ENCODE data around the gene WIPI1. TPM values are rescaled to one million over a fixed set of nuclear protein-coding genes. Genes with fewer than 3 reads are reported as not detected.

The WIPI1 gene
- polyA plus RNA-seq, 3 donors from 2014 or later = 21.1 to 43.4 (median 30.0) TPM

DNA sequence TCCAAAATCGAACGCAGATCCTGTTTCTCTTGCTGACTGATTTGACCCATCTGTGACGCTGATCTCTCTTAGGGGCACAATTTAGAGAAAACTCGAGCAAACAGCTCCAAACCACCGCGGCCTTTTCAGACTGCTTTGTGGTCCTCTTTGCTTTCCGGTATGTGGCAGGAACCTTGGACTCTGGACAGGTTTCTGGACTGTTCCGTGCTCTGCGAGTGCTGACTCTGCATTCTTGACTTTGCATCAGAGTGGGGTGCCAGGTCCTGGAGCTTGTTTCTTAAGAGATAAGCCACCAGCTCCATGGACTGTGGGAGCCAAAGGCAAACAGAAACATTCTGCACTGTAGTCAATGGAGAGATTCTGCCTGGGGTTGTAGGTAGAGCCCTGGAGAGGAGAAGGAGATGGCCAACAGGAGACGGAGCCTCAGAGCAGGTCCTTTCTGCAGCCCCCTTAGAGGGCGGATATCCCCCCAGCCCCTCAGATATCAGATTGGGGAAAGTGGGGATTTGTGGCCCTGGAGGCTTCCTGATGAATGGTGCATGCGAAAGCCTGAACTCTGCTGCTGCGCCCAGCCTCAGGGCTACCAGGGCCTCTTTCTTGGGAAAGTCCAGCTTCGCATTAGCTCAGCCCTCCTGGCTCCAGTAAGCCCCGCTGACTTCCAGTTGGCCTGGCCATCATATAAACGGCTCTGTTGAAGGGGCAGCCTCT lies 65.6 kb downstream of the WIPI1 start:
- Mint-ChIP-seq H3K27me3 (ENCODE audit: low read depth in 3 of 3) (peaks cover 0 to 4% (median 0%) of the 10 kb centered on the region in 3 donors), H3K4me1 (peaks cover 9 to 10% of the 10 kb centered on the region in 2 donors), H3K4me3 (no peak overlapping the region), H3K36me3 (peaks cover 19 to 26% (median 21%) of the 10 kb centered on the region in 3 donors), H3K27ac (no peak overlapping the region), H3K9me3 (peaks cover 0 to 6% (median 2%) of the 10 kb centered on the region in 6 donors)
- no peak for DNase-seq

DNA sequence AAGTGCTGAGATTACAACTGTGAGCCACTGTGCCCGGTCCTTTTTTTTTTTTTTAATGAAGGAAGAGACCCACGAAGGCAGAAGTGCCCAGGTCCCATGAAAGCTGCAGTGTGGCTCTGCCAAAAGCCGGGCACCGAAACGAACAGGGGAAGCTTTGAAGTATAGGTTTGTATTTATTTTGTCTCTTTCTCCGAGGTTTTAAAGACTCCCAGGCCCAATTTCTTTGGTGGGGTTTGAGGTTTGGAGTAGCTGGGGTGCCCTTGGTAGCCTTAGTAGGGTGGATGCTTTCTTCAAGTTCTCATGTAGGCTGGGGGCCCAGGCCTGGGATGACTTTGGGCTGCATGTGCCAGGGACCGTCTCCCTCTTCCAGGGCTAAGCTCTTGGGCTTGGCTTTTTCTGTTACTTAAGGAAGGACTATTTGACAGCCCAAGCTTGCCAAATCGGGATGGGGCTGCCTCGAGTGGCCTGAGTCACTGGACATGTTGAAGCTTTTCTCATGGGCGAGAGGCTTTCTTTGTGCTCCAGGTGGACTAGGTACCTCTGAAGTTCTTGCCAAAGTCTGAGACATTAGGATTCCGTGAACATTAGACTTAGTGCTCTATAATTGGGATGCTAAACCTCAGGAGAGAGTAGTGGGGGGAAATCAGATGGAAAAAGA lies 66.3 kb downstream of the WIPI1 start:
- peaks cover 0 to 4% (median 0%) of the 10 kb centered on the region in 3 donors for H3K27me3 Mint-ChIP-seq (ENCODE audit: low read depth in 3 of 3)
- peaks cover 0 to 6% (median 2%) of the 10 kb centered on the region in 6 donors for H3K9me3 Mint-ChIP-seq
- H3K27ac Mint-ChIP-seq = no peak overlapping the region
- no peak for DNase-seq
- peaks cover 16 to 22% (median 16%) of the 10 kb centered on the region in 3 donors for H3K36me3 Mint-ChIP-seq
- H3K4me1 Mint-ChIP-seq = peaks cover 7 to 8% of the 10 kb centered on the region in 2 donors
- H3K4me3 Mint-ChIP-seq = no peak overlapping the region

DNA sequence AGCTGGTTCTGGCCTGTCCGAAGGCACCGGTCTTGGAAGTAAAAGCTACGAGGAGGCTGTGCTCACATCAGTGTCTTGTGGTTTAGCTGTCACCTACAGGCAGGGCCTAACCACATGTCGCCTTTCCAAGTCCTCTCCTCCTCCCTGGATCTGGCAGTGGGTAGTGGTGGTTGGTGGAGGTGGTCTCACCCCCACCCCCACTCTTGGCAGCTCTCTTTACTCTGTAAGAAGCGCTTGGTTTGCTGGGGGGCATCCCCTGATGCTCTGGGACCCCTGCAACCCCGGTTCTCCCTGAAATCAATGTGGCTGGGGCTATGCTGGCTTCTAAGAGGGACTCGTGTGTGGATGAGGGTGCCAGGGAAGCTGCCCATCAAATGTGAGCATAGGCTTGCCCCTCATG lies 68.3 kb downstream of the WIPI1 start:
- Mint-ChIP-seq H3K27ac (peak overlapping the region in 1 of 6 donors; percentile 33), H3K4me3 (no peak overlapping the region)

DNA sequence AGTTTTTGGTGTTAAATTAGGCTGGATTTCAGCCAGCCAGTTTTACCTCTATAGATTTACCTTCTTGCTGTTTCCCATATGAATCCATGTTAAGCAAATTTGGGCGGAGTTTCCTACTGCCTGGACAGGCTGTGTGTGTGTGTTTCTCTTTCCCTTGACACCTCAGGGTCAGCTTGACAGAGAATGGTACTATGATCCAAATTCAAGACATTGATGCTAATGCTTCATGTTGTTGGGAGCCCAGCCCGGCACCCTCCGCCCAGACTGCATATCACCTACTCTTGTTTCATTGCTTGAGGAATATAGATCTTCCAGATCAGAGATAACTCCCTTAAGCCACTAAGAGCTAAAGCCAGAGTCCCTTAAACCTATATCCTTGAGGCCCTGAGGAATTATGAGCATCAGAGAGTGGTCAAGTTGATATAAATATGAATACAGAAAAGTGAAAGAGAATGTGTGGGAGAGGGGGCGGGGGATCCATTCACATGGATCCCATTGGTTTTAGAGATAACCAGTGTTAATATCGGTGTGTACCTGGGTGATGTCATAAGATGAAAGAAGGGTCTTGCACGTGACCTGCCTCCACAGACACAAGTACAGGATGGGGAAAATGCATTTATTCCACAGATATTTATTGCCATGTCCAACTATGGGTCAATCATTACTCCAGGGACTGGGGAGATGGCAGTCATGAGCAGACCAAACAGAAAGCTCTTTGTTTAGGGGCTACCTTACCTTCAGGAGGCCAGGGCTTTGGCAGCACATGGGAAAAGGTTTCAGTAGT lies 69.7 kb downstream of the WIPI1 start:
- peaks cover 9 to 14% (median 10%) of the 10 kb centered on the region in 3 donors for H3K36me3 Mint-ChIP-seq
- H3K9me3 Mint-ChIP-seq = no peaks in the 10 kb centered on the region
- peaks cover 26 to 32% of the 10 kb centered on the region in 2 donors for H3K4me1 Mint-ChIP-seq
- no peak for DNase-seq
- peak overlapping the region in 3 of 6 donors; percentile 14 to 50 (median 24) for H3K27ac Mint-ChIP-seq
- no peak overlapping the region for H3K4me3 Mint-ChIP-seq
- H3K27me3 Mint-ChIP-seq (ENCODE audit: low read depth in 3 of 3) = peaks cover 0 to 4% (median 0%) of the 10 kb centered on the region in 3 donors

More for the DNA sequence above, 68.3 kb downstream of the WIPI1 start:
- peaks cover 17 to 18% of the 10 kb centered on the region in 2 donors for H3K4me1 Mint-ChIP-seq
- peaks cover 0 to 4% (median 0%) of the 10 kb centered on the region in 3 donors for H3K27me3 Mint-ChIP-seq (ENCODE audit: low read depth in 3 of 3)
- DNase-seq = no peak
- peaks cover 9 to 14% (median 10%) of the 10 kb centered on the region in 3 donors for H3K36me3 Mint-ChIP-seq
- H3K9me3 Mint-ChIP-seq = no peaks in the 10 kb centered on the region

DNA sequence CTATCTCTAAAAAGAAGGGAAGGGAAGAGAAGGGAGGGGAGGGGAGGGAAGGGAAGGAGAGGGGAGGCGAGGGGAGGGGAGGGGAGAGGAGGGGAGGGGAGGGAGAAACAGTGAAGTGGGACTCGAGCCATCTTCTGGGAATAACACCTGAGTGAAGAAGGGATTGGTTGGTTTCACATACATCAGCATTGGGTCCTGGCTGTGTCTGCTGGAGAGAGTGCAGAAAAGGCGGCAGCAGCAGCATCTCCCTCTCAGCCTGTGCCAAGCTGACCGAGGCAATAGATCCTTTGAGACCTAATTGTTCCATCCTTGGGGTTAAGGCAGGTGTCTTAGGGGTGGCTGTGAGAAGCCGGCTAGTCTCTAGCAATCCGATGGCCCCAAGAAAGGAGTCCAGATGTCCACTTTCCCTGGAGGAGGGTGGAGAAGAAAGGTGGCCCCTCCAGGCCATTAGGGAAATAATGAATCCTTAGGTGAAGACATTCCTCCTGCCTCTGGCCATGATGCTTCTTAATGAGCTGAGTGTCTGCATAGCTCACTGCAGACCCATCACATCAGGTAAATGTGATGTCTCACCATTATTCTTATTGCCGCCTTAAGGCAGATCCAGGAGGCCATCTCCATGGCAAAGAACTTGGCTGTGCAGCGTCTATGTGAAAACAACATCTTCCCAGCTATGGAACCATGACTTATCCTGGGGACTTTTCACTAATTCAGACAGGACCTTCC lies 71.6 kb downstream of the WIPI1 start:
- peaks cover 9 to 14% (median 13%) of the 10 kb centered on the region in 3 donors for H3K36me3 Mint-ChIP-seq
- no peak for DNase-seq
- H3K27ac Mint-ChIP-seq = peak overlapping the region in 2 of 6 donors; percentile 24 to 25
- H3K4me1 Mint-ChIP-seq = peaks cover 28 to 37% of the 10 kb centered on the region in 2 donors
- H3K9me3 Mint-ChIP-seq = no peaks in the 10 kb centered on the region
- H3K4me3 Mint-ChIP-seq = no peak overlapping the region
- peaks cover 0 to 4% (median 0%) of the 10 kb centered on the region in 3 donors for H3K27me3 Mint-ChIP-seq (ENCODE audit: low read depth in 3 of 3)

DNA sequence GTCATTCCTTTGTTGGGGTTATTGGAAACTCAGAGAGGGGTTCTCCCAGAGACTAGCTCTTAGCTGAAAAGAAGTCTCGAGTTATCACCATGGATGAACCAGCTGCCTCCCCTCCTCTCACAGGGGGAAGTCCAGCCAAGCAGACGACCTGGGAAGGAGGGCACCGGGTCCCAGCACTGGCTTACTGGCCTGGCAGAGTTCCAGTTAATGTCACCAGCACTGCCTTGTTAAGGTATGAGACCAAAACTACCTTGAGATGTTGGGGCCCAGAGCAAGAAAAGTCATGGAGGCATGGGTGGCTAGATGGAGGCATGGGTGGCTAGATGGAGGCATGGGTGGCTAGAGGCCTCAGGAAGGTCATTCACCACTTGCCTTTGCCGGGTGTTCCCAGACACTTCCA lies 72.4 kb downstream of the WIPI1 start:
- Mint-ChIP-seq H3K9me3 (no peaks in the 10 kb centered on the region), H3K4me3 (no peak overlapping the region), H3K27me3 (ENCODE audit: low read depth in 3 of 3) (peaks cover 0 to 4% (median 0%) of the 10 kb centered on the region in 3 donors), H3K27ac (peak overlapping the region in 4 of 6 donors; percentile 24 to 74 (median 60)), H3K36me3 (peaks cover 10 to 18% (median 17%) of the 10 kb centered on the region in 3 donors), H3K4me1 (peaks cover 26 to 37% of the 10 kb centered on the region in 2 donors)
- DNase-seq = no peak

DNA sequence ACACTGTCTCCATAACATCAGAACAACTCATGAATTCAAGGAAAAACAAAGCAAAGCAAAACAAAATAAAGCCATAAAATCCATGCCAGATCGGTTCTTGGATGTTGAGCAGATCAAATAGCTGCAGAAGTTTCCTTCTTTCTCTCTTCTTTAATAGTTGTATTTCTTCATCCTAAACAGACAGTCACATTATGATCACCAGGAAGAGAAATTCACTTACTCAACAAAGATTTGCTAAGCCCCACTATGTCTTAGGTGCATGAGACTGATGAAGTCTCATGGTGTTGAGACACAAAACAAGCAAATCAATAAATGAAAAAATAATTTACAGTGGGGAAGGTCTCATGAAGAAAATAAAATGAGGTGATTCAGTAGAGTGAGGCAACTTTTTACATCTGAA lies 72.8 kb downstream of the WIPI1 start:
- peaks cover 12 to 20% (median 19%) of the 10 kb centered on the region in 3 donors for H3K36me3 Mint-ChIP-seq
- no peaks in the 10 kb centered on the region for H3K9me3 Mint-ChIP-seq
- H3K4me3 Mint-ChIP-seq = peak overlapping the region; percentile 59 to 77 (median 75)
- H3K27ac Mint-ChIP-seq = peak overlapping the region; percentile 56 to 79 (median 73)
- no peak for DNase-seq
- H3K27me3 Mint-ChIP-seq (ENCODE audit: low read depth in 3 of 3) = peaks cover 0 to 4% (median 0%) of the 10 kb centered on the region in 3 donors
- H3K4me1 Mint-ChIP-seq = peaks cover 23 to 37% of the 10 kb centered on the region in 2 donors

DNA sequence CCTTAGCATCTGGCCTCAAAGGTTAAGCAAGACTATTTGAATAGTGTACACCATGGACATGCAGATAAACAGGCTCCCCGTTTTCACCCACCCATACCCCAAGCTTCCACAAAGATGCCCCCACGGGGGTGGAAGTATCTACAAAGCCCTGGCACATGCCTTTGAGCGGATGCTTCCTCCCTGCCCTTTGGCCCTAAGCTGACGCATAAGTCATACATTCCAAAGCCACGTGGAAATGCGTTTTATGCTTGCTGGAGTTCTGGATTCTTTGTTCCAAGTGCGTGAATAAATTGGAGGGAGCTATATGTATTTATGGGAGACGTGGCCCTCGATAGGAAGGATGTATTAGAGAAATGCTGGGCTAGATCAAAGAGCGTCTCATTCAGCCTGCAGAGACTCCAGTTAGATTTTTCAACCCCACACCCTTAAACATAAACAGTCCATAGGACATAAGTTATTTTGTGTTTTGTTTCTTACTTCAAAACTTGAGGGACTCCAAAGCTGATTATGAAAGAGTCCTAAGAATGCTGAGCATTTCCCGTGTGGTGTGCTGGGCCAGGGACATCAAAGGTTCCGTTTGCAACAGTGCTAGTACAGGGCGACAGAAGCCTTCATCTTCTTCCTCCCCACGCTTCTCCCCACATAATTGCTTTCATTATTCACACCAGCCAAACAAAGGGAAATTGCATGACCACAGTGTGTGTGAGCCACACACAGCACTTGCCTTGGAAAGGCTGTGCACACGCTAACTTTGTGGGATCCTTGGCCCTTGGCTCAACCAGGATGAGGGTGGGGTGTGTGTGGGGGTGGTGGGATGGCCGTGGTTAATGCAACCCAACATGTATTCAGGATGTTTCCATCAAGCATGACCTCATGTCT lies 73.6 kb downstream of the WIPI1 start:
- Mint-ChIP-seq H3K36me3 (peaks cover 12 to 19% (median 18%) of the 10 kb centered on the region in 3 donors), H3K27ac (peak overlapping the region; percentile 56 to 79 (median 74))
- DNase-seq = peak; percentile 30 to 43 (median 36)

DNA sequence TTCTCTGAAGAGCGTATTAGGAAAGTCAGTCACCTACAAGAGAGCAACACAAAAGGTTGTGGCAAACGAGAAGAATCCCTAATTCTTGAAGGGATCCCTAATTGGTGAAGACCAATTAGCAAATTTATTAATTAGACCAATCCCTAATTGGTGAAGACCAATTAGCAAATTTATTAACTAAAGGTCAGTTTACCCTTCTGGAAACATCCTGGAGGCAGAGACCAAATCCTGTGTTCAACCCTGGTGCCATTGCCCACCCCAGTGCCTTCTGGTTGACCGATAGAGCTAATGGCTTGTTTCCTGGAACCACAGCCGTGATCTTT lies 74.2 kb downstream of the WIPI1 start:
- Mint-ChIP-seq H3K4me3 (peak overlapping the region in 2 of 5 donors; percentile 75 to 77), H3K4me1 (peaks cover 20 to 37% of the 10 kb centered on the region in 2 donors), H3K36me3 (peaks cover 12 to 19% (median 18%) of the 10 kb centered on the region in 3 donors), H3K27ac (peak overlapping the region in 4 of 6 donors; percentile 12 to 73 (median 60)), H3K9me3 (no peaks in the 10 kb centered on the region), H3K27me3 (ENCODE audit: low read depth in 3 of 3) (peaks cover 0 to 4% (median 0%) of the 10 kb centered on the region in 3 donors)
- DNase-seq = no peak

More for the DNA sequence above, 73.6 kb downstream of the WIPI1 start:
- peaks cover 20 to 37% of the 10 kb centered on the region in 2 donors for H3K4me1 Mint-ChIP-seq
- H3K4me3 Mint-ChIP-seq = peak overlapping the region; percentile 59 to 77 (median 75)
- no peaks in the 10 kb centered on the region for H3K9me3 Mint-ChIP-seq
- H3K27me3 Mint-ChIP-seq (ENCODE audit: low read depth in 3 of 3) = peaks cover 0 to 4% (median 0%) of the 10 kb centered on the region in 3 donors

DNA sequence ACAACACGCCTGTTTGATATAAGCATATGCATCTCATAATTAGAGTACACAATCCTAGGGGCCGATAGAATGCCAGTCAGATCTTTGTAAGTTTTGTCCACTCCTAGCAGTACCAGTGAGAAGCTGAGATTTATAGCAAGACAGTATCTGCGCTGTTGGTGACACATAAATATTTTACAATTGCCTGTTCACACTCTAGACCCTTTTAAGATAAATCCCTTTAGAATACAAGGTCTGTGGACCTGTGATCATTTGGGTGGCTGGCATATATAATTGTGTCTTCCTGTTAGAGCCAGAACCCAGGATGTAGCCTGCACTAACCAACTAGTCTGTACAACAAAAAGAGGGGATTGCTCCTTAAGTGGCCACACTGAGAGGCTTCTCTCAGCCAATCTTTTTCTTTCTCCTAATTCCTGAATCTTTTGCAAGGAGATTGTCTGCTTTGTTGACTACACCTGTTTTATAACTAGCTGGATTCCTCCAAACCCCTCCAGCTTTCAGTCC lies 74.7 kb downstream of the WIPI1 start:
- Mint-ChIP-seq H3K27me3 (ENCODE audit: low read depth in 3 of 3) (peaks cover 0 to 3% (median 0%) of the 10 kb centered on the region in 3 donors), H3K36me3 (peaks cover 12 to 16% (median 16%) of the 10 kb centered on the region in 3 donors), H3K9me3 (no peaks in the 10 kb centered on the region), H3K4me1 (peaks cover 20 to 34% of the 10 kb centered on the region in 2 donors), H3K27ac (no peak overlapping the region), H3K4me3 (peak overlapping the region in 1 of 5 donors; percentile 12)
- no peak for DNase-seq

DNA sequence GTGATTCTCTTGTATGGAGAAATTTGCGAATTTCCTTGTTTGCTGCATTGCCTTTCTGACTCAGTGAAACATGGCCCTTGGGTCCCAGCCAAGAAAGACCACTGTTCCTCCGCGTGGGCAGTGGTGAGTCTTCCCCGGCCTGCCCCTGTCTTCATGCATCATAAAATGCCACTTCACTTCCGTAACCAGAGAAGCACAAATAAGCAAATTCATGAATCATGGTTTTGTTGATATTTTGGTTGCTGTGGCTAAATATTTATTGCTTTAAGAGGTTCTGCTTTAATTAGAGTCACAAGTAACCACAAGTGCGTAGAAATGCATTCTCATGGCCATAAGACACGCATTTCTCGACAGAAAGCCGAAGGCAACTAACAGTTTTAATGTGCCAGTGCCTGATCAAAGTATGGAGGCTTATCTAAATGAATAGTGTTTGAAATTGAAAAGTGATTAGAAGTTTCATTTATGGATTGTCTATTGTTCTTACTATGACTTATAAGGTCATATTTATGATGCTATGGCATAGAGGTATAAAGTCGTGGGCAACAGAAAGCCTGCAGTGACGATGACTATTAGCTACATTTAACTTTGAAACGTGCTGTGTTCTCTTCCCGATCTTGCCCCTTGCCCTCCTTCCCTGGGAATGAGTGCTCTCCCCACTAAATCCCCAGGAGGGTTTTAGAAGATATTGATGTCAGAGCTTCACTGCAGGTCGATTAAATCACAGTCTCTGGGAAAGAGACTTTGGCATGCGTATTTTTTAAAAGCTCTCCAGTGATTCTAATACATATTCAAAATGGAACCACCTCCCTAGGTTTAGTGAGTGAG lies 76.0 kb downstream of the WIPI1 start:
- DNase-seq = no peak
- no peaks in the 10 kb centered on the region for H3K27me3 Mint-ChIP-seq (ENCODE audit: low read depth in 3 of 3)
- no peak overlapping the region for H3K4me3 Mint-ChIP-seq
- peak overlapping the region in 2 of 6 donors; percentile 22 to 45 for H3K27ac Mint-ChIP-seq
- H3K9me3 Mint-ChIP-seq = no peaks in the 10 kb centered on the region
- peaks cover 12 to 16% (median 16%) of the 10 kb centered on the region in 3 donors for H3K36me3 Mint-ChIP-seq
- peaks cover 20 to 30% of the 10 kb centered on the region in 2 donors for H3K4me1 Mint-ChIP-seq

All from immature natural killer cell (primary cell).